Fibroblast of lung (primary cell): ENCODE data around the gene APC2. TPM values are rescaled to one million over a fixed set of nuclear protein-coding genes. Genes with fewer than 3 reads are reported as not detected.

Source experiments
- DNase-seq, 2 donors: peaks; one replicate each; pipeline versions ENCODE4 v3.0.0 to v3.0.0-alpha.2; 2010; ENCODE audit warnings: low read depth in 2 of 2
- H2AFZ ChIP-seq: 2 replicates; pipeline ENCODE4 v1.5.1; 2012; ENCODE audit warnings: low read length, control low read depth, inconsistent platforms
- H3K27ac ChIP-seq: 2 replicates; pipeline ENCODE4 v1.5.1; 2011; ENCODE audit warnings: low read length, control low read depth; ENCODE audit not compliant: insufficient read depth
- H3K27me3 ChIP-seq: 2 replicates; pipeline ENCODE4 v1.5.1; 2011; ENCODE audit warnings: mild to moderate bottlenecking, low read length; ENCODE audit not compliant: control insufficient read depth, insufficient read depth
- H3K36me3 ChIP-seq: 2 replicates; pipeline ENCODE4 v1.5.1; 2011; ENCODE audit warnings: low read length; ENCODE audit not compliant: control insufficient read depth, insufficient read depth
- H3K4me1 ChIP-seq: 2 replicates; pipeline ENCODE4 v1.5.1; 2011; ENCODE audit warnings: low read length; ENCODE audit not compliant: control insufficient read depth, insufficient read depth; ENCODE audit errors: extremely low read depth
- H3K4me2 ChIP-seq: 2 replicates; pipeline ENCODE4 v1.5.1; 2011; ENCODE audit warnings: low read length, control low read depth; ENCODE audit not compliant: insufficient read depth; ENCODE audit errors: extremely low read depth
- H3K4me3 ChIP-seq, 4 experiments: fragments of 200-600 bp in 1 of 4; sonication (generic) in 1 of 4; replicated peaks in 1 of 4; 2 replicates each; pipeline ENCODE4 v1.5.1; 2011 to 2016; ENCODE audit warnings: low read length in 4 of 4, low read depth in 3 of 4, mild to moderate bottlenecking in 3 of 4, control low read depth in 2 of 4, inconsistent platforms in 1 of 4, mixed read lengths in 1 of 4; ENCODE audit not compliant: insufficient read depth in 1 of 4; ENCODE audit errors: control extremely low read depth in 1 of 4
- H3K79me2 ChIP-seq: 2 replicates; pipeline ENCODE4 v1.5.1; 2012; ENCODE audit warnings: mild to moderate bottlenecking, low read length, inconsistent platforms; ENCODE audit not compliant: control insufficient read depth, insufficient read depth
- H3K9ac ChIP-seq: 2 replicates; pipeline ENCODE4 v1.5.1; 2011; ENCODE audit warnings: mild to moderate bottlenecking, low read length, control low read depth; ENCODE audit not compliant: insufficient read depth
- H3K9me3 ChIP-seq: 2 replicates; pipeline ENCODE4 v1.5.1; 2012; ENCODE audit warnings: low read depth, low read length; ENCODE audit not compliant: control insufficient read depth, insufficient read depth
- H4K20me1 ChIP-seq: 2 replicates; pipeline ENCODE4 v1.5.1; 2011; ENCODE audit warnings: low read length; ENCODE audit not compliant: control insufficient read depth, insufficient read depth; ENCODE audit errors: extremely low read depth
- CTCF ChIP-seq, 2 donors: IDR thresholded peaks in 1 of 2; conservative IDR thresholded peaks in 1 of 2; 1 replicate in 1 of 2; 2 replicates in 1 of 2; pipeline ENCODE4 v1.5.1; 2011 to 2012; ENCODE audit warnings: low read length in 2 of 2, control low read depth in 1 of 2, inconsistent platforms in 1 of 2, low read depth in 1 of 2, mild to moderate bottlenecking in 1 of 2
- EZH2 ChIP-seq: IDR thresholded peaks from 2 replicates; pipeline ENCODE4 v1.5.1; 2012; ENCODE audit warnings: low read length, control low read depth, mild to moderate bottlenecking; ENCODE audit errors: missing control alignments
- polyA plus RNA-seq, 2 donors: library from polyadenylated mRNA; depleted of rRNA in 1 of 2; stranded (reverse) in 1 of 2; unstranded in 1 of 2; fragments of >200 nt; gene quantifications; 2 replicates each; pipeline ENCODE4 v1.2.1, GENCODE V29; 2011 to 2012; ENCODE audit warnings: missing spikeins in 1 of 2
- total RNA-seq: library from RNA; depleted of rRNA; stranded (reverse); fragments of >200 nt; gene quantifications from 2 replicates; pipeline ENCODE4 v1.2.1, GENCODE V29; 2014

The APC2 gene
- total and polyA plus RNA-seq, 2 donors (not counting 1 experiment from before 2014, with no cell fraction given) = 0.01 to 0.50 TPM

GRCh38 chr19:1478934-1479707 is 29.2 kb downstream of the APC2 start, which contains the start of gene C19orf25:
Gene C19orf25 (minus strand): TSS chr19:1479215. CDS start chr19:1478903, 312 bp downstream.
- Histone ChIP-seq H4K20me1 (no peaks in the 10 kb centered on the region), H3K9ac (peak within 1 kb of the TSS; percentile 76), H3K36me3 (peaks cover 2% of the 10 kb centered on the region), H3K4me1 (no peaks in the 10 kb centered on the region), H3K4me3 (peak within 1 kb of the TSS; percentile 76 to 87 (median 82)), H2AFZ (peak within 1 kb of the TSS; percentile 99), H3K79me2 (peaks cover 9% of the 10 kb centered on the region), H3K9me3 (no peaks in the 10 kb centered on the region), H3K27me3 (no peaks in the 10 kb centered on the region), H3K27ac (peak within 1 kb of the TSS; percentile 68), H3K4me2 (peak within 1 kb of the TSS; percentile 87)
- peak; percentile 88 to 92 for DNase-seq
- TF ChIP-seq EZH2 = no peak
- no peak for TF ChIP-seq CTCF (conservative IDR thresholded peaks at IDR 0.05 in 1 of 2, IDR thresholded peaks at IDR 0.05 in 1 of 2; ENCODE audit: low read depth in 1 of 2, low read length in 2 of 2)

GRCh38 chr19:1481224-1481892 is 31.4 kb downstream of the APC2 start:
- Histone ChIP-seq H4K20me1 (no peaks in the 10 kb centered on the region), H3K4me3 (no peak overlapping the region), H3K27me3 (no peaks in the 10 kb centered on the region), H3K9me3 (no peaks in the 10 kb centered on the region), H2AFZ (no peak overlapping the region), H3K9ac (no peak overlapping the region), H3K27ac (no peak overlapping the region), H3K4me1 (no peaks in the 10 kb centered on the region), H3K4me2 (no peak overlapping the region), H3K36me3 (peaks cover 2% of the 10 kb centered on the region), H3K79me2 (peaks cover 9% of the 10 kb centered on the region)
- TF ChIP-seq CTCF (conservative IDR thresholded peaks at IDR 0.05 in 1 of 2, IDR thresholded peaks at IDR 0.05 in 1 of 2; ENCODE audit: low read depth in 1 of 2, low read length in 2 of 2) (no peak), EZH2 (no peak)
- DNase-seq = no peak

- Histone ChIP-seq H3K36me3 (peaks cover 2% of the 10 kb centered on the region), H3K9me3 (no peaks in the 10 kb centered on the region)
Observed at GRCh38 chr19:1481893-1482360, 32.0 kb downstream of the APC2 start.

More at GRCh38 chr19:1481893-1482360, 32.0 kb downstream of the APC2 start:
- Histone ChIP-seq H3K4me1 (no peaks in the 10 kb centered on the region), H3K79me2 (peaks cover 9% of the 10 kb centered on the region), H3K4me3 (no peak overlapping the region), H4K20me1 (no peaks in the 10 kb centered on the region), H3K27me3 (no peaks in the 10 kb centered on the region), H2AFZ (no peak overlapping the region), H3K4me2 (no peak overlapping the region), H3K27ac (no peak overlapping the region), H3K9ac (no peak overlapping the region)
- DNase-seq = no peak
- no peak for TF ChIP-seq EZH2
- TF ChIP-seq CTCF (conservative IDR thresholded peaks at IDR 0.05 in 1 of 2, IDR thresholded peaks at IDR 0.05 in 1 of 2; ENCODE audit: low read depth in 1 of 2, low read length in 2 of 2) = no peak
